Measurements from ENCODE around the gene PLEKHG5. TPM values are rescaled to one million over a fixed set of nuclear protein-coding genes. Genes with fewer than 3 reads are reported as not detected.
A peak's percentile ranks its signal among the peaks of the same experiment; 100 is the strongest.

Gene PLEKHG5
- total RNA-seq, 2 donors from 2014 or later = 7.0 to 7.9 TPM

DNA sequence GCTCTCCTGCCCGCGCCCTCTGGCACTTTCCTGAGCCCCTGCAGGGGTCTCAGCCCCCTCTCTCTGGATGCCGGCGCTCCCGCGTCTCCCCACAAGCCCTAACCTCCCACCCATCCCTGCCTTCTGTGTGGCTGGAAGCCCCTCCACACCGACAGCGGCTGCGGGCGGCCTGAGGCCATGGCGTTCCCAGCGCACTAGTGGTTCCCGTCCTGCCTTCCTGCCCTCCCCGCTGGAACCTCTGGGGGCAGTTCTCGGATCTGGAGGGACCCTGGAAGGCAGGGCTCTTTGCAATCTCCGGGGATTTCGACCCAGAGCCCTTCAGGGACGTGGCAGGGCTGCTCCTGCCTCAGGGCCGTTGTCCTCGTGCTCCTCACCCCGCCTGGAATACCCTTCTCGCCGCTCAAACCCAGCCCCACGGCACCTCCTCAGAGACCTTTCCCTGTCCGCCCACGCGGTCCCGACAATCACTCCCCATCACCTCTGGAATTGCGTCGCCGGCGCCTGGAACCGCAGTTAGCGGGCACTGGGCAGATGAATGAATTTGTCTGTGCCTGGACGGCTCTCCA is 67.4 kb downstream of the PLEKHG5 start:
- Histone ChIP-seq H3K27me3 (peaks cover 42 to 43% of the 10 kb centered on the region in 2 donors), H3K4me3 (peak overlapping the region in 1 of 2 donors; percentile 32), H3K9me3 (no peaks in the 10 kb centered on the region)

GRCh38 chr1:6423321-6423999 is 68.0 kb downstream of the PLEKHG5 start:
- H3K4me3 ChIP-seq = peak overlapping the region in 1 of 2 donors; percentile 7
- H3K4me1 ChIP-seq = peaks cover 0 to 51% of the 10 kb centered on the region in 2 donors

More for the DNA sequence above, 67.4 kb downstream of the PLEKHG5 start:
- H3K27ac ChIP-seq = no peak overlapping the region
- no peak for TF ChIP-seq CTCF (IDR thresholded peaks at IDR 0.05)
- no peaks in the 10 kb centered on the region for H3K36me3 ChIP-seq
- DNase-seq (ENCODE audit: low spot score) = no peak
- peaks cover 0 to 45% of the 10 kb centered on the region in 2 donors for H3K4me1 ChIP-seq

GRCh38 chr1:6421266-6421665 is 70.2 kb downstream of the PLEKHG5 start:
- TF ChIP-seq CTCF (IDR thresholded peaks at IDR 0.05) = no peak
- peaks cover 46 to 55% of the 10 kb centered on the region in 2 donors for H3K27me3 ChIP-seq

More at GRCh38 chr1:6423321-6423999, 68.0 kb downstream of the PLEKHG5 start:
- no peak for DNase-seq (ENCODE audit: low spot score)
- Histone ChIP-seq H3K36me3 (no peaks in the 10 kb centered on the region), H3K27me3 (peaks cover 47 to 48% of the 10 kb centered on the region in 2 donors), H3K27ac (no peak overlapping the region), H3K9me3 (no peaks in the 10 kb centered on the region)
- peak in 1 of 2 donors; percentile 66 for TF ChIP-seq CTCF (IDR thresholded peaks at IDR 0.05)

GRCh38 chr1:6420454-6421042 is 70.9 kb downstream of the PLEKHG5 start:
- Histone ChIP-seq H3K27me3 (peaks cover 40 to 55% of the 10 kb centered on the region in 2 donors), H3K9me3 (no peaks in the 10 kb centered on the region), H3K4me3 (peak overlapping the region in 1 of 2 donors; percentile 47), H3K36me3 (no peaks in the 10 kb centered on the region), H3K4me1 (peaks cover 0 to 50% of the 10 kb centered on the region in 2 donors), H3K27ac (no peak overlapping the region)
- no peak for DNase-seq (ENCODE audit: low spot score)
- TF ChIP-seq CTCF (IDR thresholded peaks at IDR 0.05) = no peak

More at GRCh38 chr1:6421266-6421665, 70.2 kb downstream of the PLEKHG5 start:
- no peak overlapping the region for H3K27ac ChIP-seq
- H3K36me3 ChIP-seq = no peaks in the 10 kb centered on the region
- no peak for DNase-seq (ENCODE audit: low spot score)
- H3K4me1 ChIP-seq = peaks cover 0 to 51% of the 10 kb centered on the region in 2 donors
- H3K9me3 ChIP-seq = no peaks in the 10 kb centered on the region
- H3K4me3 ChIP-seq = no peak overlapping the region

DNA sequence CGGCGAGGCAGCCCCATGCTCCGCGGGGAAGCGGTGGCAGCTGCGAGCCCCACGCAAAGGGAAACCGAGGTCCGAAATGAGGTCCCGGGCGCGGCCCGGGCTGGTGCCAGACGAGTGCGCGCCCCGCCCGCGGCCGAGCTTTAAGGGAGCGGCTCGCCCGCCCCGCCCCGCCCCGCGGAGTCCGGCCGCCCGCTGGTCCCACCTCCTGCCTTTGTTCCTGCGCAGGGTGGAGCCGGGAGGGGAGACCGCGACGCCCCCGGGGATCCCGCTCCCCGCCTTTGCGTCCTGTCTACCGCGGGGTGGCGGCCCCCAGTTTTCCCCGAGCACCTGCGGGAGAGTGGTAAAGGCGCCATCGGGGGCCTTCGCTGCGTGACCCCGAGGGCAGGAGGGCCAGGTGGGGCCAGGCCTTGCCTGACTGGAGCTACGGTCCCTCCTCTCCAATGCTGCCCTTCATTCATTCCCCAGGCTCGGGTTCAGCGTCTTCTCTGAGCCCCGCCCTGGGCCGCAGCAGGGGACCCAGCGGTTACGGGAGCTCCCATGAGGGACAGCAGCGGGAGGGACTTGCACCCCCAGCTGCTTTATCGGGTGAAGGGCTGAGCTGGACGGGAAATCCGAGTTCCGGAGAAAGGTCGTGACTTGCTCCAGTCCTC is 71.5 kb downstream of the PLEKHG5 start, which contains the start of gene HES2:
TSS of gene HES2 (minus strand) at position 116 of the 650 bp plus-strand sequence. CDS start at position 17, 99 bp downstream.
- Histone ChIP-seq H3K4me3 (peak within 1 kb of the TSS; percentile 15 to 47), H3K27ac (no peak within 1 kb of the TSS), H3K9me3 (no peaks in the 10 kb centered on the region), H3K36me3 (no peaks in the 10 kb centered on the region), H3K4me1 (peaks cover 0 to 44% of the 10 kb centered on the region in 2 donors), H3K27me3 (peaks cover 35 to 53% of the 10 kb centered on the region in 2 donors)
- no peak for DNase-seq (ENCODE audit: low spot score)
- TF ChIP-seq CTCF (IDR thresholded peaks at IDR 0.05) = no peak
